ENCODE data around the gene MUC13. TPM values are rescaled to one million over a fixed set of nuclear protein-coding genes. Genes with fewer than 3 reads are reported as not detected.
A peak's percentile ranks its signal among the peaks of the same experiment; 100 is the strongest.

The MUC13 gene
- total and polyA plus RNA-seq, 9 of the 15 experiments (the other 6 are each of a cell fraction or from before 2014, with no cell fraction given) = 0.09 TPM; not detected in 8

DNA sequence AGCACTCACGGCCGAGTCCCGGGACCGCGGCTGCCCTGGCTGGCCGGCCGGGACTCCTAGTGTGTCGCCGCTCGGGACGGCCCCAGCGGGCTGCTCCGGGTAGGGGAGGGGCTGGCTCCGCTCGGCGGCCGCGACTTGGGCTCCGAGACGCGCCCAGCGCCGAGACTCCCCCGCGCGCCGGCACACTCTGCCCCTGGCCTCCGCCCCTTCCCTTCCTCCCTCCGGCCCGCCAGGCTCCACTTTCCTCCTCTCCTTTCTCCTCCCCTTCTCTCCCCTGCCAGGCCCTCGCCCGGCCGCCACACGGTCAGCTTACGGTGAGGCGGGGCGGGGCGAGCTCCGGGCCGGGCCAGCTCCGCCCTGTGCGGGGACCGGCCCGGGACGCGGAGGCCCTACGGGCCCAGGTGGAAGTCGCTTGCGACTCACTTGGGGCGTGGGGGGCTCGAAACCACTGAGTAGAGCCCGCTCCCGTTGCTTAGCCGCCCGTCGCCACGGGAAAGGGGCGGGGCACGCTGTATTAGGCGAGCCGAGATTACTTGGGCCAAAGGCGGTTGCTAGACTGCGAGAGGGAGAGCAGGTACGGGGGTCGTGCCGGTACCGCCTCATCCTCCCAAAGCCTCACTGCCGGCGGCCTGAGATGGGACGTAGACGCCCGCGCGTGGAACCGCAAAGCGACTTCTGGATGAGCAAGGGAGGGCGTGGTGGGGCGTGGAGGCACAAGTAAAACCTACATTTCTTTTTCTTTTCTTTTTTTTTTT lies 47.2 kb downstream of the MUC13 start, which contains the start of gene ITGB5 (continued):
- TF ChIP-seq CEBPZ (IDR thresholded peaks at IDR 0.05; ENCODE audit: borderline replicate concordance, low read depth, low read length) (no peak), FOSL1 (tag; conservative IDR thresholded peaks at IDR 0.05) (no peak), CGGBP1 (CRISPR knock-in tag; IDR thresholded peaks at IDR 0.05) (no peak), ETS2 (tag; IDR thresholded peaks at IDR 0.05; ENCODE audit: borderline replicate concordance, poor library complexity, severe bottlenecking) (no peak), ZNF785 (CRISPR knock-in tag; IDR thresholded peaks at IDR 0.05) (no peak), PTBP1 (IDR thresholded peaks at IDR 0.05; ENCODE audit: low read depth, low read length) (no peak), ARID3A (IDR thresholded peaks at IDR 0.05; ENCODE audit: borderline replicate concordance, low read depth, low read length) (no peak), CREB5 (CRISPR knock-in tag; IDR thresholded peaks at IDR 0.05) (no peak), BRD9 (IDR thresholded peaks at IDR 0.05; ENCODE audit: low read depth, partially characterized antibody) (no peak), MAX (CRISPR knock-in tag; IDR thresholded peaks at IDR 0.05) (peak; percentile 13; the same call in 1 of the 2 replicates), MAZ (CRISPR knock-in tag; conservative IDR thresholded peaks at IDR 0.05 in 1 of 2, IDR thresholded peaks at IDR 0.05 in 1 of 2) (peak; percentile 73 to 87), FIP1L1 (IDR thresholded peaks at IDR 0.05; ENCODE audit: low read depth, low read length, poor library complexity, severe bottlenecking) (no peak), MXI1 (IDR thresholded peaks at IDR 0.05; ENCODE audit: low read depth, low read length) (no peak), ZNF695 (CRISPR knock-in tag; IDR thresholded peaks at IDR 0.05) (no peak), COPS2 (conservative IDR thresholded peaks at IDR 0.05) (no peak), NR3C1 (CRISPR knock-in tag; IDR thresholded peaks at IDR 0.05) (no peak)

Data from K562 (cell line).